Activated T-helper 1 cell treated with anti-CD3 and anti-CD28 coated beads, Interleukin-2, amount 50 U/mL, for 16 hours (primary cell): ENCODE measurements around the gene DNAJC5.
"Not testable (repeated sequence)": the region's sequence is repeated elsewhere in the genome, so short reads cannot be mapped to it uniquely, and the experiment has no call there.

Source experiments
- DNase-seq, 2 donors: peaks; one replicate each; pipeline ENCODE4 v3.0.0-alpha.2; 2020; ENCODE audit warnings: low read depth in 1 of 2, low spot score in 1 of 2

The DNAJC5 gene

DNA sequence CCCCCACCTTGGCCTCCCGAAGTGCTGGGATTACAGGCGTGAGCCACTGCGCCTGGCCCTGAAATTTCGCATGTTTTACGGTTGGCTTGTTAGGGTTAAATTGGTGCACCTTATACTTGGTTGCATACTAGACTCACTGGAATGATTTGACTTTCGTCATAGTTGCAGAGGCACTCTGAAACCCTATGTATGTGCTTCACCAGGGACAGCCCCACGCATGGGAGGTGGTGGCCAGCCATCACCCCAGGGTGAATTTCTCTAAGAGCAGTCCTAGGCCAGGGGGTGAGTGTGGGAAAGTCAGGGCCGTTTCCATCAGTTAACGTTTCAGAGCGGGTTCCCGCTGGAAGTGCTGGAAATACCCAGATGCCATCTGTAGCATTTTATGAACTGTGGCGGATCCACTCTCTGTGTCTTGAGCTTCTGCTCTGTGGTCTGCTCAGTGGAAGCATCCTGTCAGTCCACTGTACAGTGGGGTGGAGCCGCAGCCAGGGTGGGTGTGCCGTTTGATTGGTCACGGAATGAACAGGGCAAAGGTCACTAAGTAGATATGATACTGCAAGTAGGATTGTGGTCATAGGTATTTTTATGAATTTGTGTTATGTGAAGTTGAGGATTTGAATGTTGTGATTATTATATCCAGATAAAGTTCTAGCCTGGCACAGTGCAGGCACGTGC lies 13.2 kb downstream of the DNAJC5 start:
- DNase-seq = no peak

DNA sequence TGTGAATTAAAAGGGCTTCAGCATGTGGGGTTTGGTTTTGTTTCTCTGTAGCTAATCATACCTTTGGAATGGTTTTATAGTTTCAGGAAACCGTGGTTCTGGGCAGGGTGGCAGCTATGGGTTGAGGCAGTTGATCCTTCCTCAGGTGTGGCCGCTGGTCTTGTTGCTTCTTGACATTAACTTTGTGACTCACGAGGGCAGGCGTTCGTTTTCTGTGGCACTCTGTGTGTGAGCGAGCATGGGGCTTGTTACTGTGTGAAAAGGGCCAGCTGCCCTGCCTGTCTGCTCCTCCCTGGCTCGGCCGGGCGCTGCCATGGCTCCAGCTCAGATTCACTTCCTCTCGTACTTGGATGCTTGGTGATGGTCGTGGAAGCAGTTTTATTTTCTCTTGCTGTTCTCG lies 16.2 kb downstream of the DNAJC5 start:
- no peak for DNase-seq

DNA sequence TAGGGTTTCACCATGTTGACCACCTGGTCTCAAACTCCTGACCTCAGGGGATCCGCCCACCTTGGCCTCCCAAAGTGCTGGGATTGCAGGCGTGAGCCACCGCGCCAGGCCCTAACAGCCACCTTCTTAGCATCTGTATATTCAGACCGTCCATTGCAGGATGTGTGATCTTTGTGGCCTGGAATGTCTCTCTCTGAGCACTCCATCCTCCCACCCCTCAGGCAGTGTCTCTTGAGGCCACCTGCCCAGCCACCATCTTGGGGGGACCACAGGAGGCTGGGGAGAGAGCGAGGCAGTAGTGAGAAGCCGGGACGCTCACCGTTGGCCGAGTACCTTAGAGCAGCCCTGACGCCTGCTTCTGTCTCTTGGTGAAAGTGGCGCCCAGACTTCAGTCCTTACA lies 18.8 kb downstream of the DNAJC5 start:
- DNase-seq = no peak

DNA sequence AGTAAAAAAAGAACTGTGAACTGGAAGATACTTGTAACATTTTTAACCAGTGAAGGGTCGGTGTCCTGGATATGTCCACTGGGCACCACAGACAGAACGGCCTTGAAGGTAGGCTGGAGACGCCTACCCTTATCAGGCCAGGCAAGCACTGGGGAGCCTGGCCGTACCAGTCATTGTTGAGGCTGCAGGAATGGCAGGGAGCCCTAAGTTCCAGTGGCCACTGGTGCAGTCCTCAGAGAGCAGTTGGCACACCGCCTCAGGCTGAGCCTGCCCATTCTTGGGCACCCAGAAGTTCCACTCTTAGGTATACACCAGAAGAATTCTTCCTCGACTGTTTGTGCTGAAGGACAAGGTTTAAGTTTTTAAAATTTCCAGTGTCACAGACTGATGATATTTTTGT lies 20.5 kb downstream of the DNAJC5 start:
- DNase-seq = no peak

DNA sequence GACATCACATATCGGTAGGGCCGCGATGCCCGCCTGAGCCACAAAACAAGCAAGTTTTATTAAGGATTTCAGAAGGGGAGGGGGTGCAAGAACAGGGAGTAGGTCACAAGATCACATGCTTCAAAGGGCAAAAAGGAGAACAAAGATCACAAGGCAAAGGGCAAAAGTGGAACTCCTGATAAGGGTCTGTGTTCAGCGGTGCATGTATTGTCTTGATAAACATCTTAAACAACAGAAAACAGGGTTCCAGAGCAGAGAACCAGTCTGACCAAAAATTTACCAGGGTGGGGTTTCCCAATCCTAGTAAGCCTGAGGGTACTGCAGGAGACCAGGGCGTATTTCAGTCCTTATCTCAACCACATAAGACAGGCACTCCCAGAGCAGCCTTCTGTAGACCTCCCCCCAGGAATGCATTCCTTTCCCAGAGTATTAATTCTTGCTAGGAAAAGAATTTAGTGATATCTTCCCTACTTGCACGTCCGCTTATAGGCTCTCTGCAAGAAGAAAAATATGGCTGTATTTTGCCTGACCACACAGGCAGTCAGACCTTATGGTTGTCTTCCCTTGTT lies 21.5 kb downstream of the DNAJC5 start:
- DNase-seq = not testable (repeated sequence)

DNA sequence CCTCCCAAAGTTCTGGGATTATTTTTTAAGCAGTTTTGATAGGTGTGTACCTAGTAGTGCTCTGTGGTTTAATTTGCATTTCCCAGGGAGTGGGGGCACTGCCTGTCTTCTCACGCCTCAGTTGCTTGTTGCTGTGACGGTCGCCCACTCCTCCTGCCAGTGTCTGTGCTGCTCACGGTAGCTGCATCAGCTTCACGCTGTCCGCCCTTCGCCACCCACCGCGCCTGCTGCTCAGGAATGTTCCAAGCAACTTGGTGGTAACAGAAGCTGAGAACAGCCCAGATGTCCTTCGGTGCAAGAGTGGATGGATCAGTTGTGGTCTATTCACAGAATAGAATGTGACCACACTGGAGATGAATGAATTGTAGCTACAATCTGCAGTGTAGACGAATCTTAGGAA lies 22.9 kb downstream of the DNAJC5 start:
- DNase-seq = no peak

DNA sequence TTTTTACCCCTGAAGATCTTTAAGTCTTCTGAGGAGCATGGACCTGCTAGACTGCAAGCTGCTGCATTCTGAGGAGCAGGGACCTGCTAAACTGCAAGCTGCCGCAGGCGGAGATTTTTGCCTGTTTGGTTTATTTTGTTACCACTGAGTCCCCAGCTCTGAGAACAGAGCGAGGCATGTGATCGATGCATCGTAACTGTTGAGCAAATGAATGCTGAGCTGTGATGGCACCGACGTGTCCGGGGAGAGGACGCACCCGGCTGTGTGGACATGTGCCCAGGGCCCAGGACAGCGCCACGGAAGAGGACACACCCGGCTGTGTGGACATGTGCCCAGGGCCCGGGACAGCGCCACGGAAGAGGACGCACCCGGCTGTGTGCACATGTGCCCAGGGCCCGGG lies 24.2 kb downstream of the DNAJC5 start:
- DNase-seq = no peak

DNA sequence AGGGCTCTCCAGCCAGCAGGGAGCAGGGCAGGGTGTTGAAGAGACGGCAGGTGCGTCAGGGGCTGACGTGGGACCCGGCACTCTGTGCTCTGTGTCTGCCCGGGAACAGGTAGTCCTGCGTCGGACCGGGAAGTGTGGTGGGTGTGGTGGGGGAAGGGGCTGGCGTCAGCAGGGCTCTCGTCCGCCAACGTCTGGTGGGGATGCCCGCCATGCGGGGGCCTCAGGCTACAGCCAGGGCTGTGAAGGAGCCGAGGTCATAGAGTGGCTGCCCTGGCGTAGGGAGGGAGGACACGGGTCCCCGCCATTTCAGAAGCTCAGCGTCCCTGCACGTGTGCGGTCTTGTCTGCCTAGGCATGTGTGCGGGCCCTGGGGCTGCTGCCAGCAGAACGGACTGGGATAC lies 25.3 kb downstream of the DNAJC5 start:
- DNase-seq = no peak

DNA sequence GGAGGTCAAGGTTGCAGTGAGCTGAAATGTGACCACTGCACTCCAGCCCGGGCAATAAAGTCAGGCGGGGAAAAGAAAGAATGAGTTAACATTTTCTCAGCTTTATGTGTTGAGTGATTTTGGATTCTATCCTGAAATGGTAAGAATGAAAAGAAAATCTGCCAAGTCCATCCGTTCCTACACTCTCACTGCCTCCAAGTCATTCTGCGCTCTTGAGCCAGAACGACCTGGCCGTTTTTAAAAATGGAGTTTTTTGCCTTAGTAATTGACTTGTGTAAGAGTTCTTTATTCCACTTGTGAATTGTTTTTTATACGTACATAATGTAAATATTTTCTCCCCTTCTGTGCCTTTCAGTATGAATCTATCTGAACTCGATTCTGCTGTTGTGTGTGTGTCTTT lies 28.7 kb downstream of the DNAJC5 start:
- DNase-seq = no peak

DNA sequence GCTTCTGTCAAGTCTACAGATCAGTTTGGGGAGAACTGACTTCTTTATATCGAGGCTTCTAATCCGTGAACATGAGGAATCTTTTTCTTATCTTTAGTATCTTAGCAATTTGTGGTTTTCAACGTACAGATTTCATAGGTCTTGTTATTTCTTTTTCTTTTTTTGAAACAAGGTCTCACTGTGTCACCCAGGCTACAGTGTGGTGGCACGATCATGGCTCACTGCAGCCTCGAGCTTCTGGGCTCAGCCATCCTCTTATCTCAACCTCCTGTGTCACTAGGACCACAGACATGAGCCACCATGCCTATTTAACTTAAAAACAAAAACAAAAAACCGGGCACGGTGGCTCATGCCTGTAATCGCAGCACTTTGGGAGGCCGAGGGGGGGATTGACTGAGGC lies 29.3 kb downstream of the DNAJC5 start:
- DNase-seq = no peak

DNA sequence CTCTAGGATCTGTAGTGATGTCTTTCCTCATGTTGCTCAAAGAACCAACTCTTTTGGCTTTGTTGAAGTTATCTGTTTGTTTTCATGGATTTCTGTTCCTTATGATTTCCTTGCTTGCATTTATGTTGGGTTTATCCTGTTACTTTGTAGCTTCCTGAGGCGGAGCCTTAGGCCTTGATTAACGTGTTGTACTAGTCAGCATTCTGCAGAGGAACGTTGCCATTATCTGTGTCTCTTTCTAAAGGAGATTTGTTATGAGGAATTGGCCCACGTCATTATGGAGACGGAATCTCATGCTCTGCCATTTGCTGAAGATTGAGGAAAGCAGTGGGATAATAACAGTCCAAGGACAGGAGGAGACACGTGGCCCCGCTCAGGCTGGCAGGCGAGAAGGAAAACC lies 31.4 kb downstream of the DNAJC5 start:
- no peak for DNase-seq

DNA sequence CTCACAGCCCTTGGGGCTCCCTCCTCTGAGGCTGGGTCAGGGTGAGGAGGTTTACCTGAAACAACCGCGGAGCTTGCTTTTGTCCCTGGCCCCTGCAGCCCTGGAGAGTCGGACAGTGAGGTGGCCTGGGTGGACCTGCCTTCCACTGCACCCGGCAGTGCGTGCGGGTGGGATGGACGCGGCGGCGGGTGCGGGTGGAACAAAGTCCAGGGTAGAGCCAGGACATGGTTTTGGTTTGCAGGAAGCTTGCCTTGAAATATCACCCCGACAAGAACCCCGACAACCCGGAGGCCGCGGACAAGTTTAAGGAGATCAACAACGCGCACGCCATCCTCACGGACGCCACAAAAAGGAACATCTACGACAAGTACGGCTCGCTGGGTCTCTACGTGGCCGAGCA lies 34.1 kb downstream of the DNAJC5 start:
- DNase-seq = no peak

DNA sequence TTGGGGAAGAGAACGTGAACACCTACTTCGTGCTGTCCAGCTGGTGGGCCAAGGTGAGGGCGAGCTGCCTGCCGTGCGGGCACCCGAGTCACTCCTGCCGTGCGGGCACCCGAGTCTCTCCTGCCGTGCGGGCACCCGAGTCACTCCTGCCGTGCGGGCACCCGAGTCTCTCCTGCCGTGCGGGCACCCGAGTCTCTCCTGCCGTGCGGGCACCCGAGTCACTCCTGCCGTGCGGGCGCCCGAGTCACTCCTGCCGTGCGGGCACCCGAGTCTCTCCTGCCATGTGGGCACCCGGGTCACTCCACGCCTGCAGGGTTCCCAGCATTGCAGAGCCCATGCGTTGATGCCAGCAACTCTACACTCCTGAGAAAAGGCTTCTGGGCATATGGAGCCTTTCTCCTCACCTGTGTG lies 34.6 kb downstream of the DNAJC5 start:
- not testable (repeated sequence) for DNase-seq

DNA sequence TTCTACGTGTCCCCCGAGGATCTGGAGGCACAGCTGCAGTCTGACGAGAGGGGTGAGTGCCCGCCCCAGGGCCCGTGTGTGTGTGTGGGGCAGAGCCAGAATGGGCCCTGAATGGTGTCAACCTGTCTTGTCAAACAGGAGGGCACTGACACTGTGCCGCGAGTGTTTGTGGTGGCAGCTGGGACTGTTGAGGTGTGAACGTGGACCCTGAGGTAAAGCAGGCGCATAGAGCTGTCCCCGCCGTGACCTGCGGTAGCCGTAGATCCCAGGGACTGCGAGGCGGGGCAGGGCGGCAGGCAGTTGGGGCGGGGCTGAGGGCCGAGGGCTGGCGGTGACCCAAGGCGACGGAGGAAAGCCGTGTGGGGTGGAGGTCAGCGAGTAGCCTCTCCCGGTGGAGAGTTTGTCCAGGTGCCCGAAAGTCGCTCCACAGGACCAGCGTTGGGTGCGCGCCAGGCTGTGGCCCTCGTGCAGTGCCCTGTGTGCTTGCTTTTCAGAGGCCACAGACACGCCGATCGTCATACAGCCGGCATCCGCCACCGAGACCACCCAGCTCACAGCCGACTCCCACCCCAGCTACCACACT lies 36.1 kb downstream of the DNAJC5 start:
- no peak for DNase-seq

DNA sequence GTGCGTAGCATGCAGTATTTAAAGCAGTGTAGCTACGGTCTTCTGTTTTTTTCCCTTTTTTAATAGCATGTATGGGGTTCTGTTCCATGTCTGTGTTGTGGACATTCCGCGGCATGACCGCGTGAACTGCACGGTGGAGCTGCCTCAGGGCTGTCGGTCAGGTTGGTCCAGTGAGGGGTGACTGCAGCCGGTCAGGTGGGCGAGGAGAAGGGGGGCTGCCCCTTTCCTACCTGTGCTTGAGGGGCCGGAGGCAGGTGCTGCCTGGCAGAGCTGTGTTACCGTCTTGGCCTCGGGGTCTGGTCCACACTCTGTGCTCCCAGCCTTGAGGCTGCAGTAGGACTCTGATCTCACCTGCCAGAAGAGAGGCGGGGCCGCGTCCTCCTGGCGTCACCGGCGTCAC lies 36.8 kb downstream of the DNAJC5 start:
- DNase-seq = no peak

DNA sequence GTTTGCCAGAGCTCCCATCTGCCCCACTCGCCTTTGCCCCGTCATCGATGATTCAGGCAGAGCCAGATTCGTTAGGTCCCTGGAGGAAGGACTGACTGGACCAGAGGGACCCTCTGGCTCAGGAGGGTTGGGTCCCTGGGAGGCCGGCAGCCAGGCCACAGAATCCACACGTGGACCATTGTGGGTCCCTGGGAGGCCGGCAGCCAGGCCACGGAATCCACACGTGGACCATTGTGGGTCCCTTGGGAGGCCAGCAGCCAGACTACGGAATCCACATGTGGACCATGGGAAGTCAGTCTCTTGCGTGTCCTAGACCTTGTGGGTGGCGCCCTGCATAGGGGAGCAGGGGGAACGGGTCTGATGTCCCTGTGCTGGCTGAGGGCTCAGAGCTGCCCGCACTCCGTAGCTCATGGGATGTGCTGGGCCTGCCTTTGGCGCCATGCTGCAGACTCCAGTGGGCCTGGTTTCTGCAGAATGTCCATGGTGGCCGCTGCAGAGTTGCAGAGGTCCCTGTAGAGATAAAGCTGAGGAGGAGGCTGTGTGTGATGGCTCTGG lies 37.8 kb downstream of the DNAJC5 start:
- DNase-seq = no peak

DNA sequence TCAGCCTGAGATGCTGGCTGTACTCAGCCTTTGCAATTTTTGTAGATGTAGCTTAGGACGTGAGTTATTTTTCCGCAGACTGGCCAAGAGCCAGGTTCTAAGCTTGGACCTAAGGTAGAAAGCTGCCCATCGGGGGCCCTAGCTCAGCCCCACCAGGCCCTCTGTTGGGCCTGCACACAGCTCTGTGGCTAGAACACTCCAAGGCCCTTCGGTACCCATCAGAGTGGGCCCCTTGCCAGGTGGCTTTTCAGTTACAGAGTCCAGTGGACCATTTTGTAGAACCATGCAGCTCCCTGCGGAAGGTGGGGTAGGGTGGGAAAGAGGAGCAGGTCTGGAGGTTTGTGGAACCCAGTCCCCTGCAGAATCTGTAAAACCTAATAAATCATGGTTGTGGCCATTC lies 38.7 kb downstream of the DNAJC5 start:
- DNase-seq = no peak

DNA sequence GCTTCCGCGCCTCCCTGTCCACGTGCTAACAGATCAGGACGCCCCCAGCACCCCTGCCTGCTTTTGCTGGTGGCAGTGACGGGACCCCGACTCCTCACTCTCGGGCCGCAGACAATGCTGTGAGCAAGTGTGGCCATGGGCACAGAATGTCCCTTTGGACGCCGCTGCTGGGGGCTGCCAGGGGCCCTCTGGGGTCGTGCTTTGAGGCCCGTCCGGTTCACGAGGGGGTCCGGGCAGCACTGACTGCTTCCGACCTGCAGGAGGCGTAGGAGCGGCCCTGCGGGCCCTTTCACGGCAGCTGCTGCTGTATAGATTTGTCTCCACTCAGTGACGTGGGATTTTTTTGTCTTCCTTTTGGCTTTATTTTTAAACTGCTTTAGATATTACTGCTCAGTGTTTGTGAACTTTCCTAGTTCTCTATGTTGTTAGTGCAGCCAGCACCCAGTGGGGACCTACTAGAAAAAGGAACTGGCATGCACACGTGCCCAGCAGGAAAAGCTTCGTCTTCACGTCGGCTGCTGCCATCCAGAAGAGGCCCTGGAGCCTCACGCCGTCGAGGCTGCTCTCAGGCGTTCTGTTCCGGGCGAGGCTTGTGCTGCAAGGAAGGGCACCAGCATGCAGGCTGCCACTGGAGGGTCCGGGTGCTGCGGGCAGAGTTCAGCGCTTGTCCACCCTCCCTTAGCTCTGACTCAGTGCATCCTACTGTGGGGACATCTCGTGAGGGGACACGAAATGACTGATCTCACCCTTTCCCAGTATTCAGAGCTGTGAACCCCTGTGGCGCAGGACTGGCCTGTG lies 39.5 kb downstream of the DNAJC5 start:
- DNase-seq = no peak

DNA sequence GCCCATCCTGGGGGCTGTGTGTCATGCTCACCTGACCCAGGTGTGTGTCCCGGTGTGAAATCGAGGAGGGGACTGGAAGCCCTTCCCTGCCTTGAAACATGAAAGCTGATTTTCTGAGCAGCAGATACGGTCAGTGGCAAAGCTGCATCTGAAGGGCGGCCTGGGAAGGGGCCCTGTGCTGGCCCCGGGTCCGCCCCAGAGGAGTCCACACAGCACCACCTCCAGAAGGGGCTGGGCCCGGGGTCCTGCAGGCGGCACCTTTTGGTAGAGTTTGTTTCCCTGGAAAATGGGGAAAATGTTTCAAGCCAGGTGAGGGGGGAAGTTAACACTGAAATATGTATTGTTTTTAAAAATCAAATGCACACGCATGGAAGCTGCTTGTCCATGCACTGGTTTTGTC lies 40.5 kb downstream of the DNAJC5 start:
- DNase-seq = no peak

DNA sequence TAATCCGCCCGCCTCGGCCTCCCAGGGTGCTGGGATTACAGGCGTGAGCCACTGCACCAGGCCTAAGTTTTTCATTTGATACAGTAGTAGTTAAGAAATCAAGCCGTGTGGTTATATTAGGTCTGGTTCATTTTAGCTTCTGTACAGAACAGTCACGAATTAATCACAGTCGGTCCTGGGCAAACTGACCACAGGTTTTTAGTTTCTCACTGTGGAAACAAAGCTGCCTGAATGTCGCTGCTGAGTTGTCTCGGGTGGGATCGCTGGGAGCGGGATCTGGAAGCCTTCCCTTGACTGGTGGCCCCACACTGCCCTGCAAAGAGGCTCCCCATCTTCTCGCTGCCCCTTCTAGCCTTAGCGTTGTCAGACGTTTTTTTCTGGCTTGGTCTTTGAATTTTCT lies 42.7 kb downstream of the DNAJC5 start:
- DNase-seq = no peak

DNA sequence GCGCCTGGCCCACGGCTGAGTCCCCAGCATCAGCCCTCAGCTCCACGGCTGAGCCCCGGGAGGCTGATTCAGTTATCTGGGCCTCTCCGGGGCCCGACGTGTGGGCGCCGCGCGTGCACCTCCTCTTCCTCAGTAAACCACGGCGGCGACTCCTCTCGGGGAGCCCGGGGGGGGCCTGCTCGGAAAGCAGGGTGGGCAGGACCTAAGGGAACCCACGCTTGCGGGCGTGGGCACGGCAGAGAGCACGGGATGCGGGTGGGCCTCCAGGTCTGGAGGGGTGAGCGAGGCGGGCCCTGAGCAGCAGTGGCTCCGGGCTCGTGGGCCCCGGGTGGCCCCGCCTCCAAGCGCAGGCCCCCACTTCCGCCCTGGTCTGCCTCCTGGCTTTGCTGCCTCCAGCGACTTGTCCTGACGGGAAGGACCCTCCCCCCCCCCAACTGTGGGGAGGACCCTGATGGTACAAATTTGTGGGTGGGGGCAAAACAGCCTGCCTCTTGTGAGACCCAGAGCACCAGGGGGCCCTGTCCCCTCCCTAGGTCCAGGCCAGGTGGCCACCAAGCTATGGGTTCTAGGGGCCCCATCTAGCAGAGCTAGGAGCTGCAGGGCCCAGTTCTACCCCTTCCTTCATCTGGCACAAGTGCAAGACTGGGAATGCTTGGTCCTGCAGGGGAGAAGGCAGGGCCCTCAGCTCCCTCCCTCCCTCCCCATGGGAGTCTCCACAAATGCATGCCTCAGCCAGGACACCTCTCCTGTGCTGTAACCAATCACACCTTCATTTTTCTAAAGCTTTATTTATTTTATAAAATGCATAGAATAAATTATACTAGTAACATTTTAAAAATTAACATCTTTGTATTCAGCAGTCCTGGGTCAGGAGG lies 44.4 kb downstream of the DNAJC5 start:
- DNase-seq = no peak
